Stomach (tissue), 9 donors: ENCODE results near the gene IL31RA. TPM values are rescaled to one million over a fixed set of nuclear protein-coding genes. Genes with fewer than 3 reads are reported as not detected.

ENCODE experiments used
- DNase-seq, 2 donors: peaks; one replicate each; pipeline versions ENCODE4 v3.0.0 to v3.0.0-alpha.2; 2013 to 2019
- H3K27ac ChIP-seq, 5 donors: fragments of 200-600 bp in 4 of 5; sonication (generic) in 4 of 5; one replicate each; pipeline ENCODE4 v1.5.1; 2013 to 2019; ENCODE audit warnings: mild to moderate bottlenecking in 1 of 5, moderate library complexity in 1 of 5
- H3K27me3 ChIP-seq, 3 donors: fragments of 200-600 bp; sonication (generic); one replicate each; pipeline ENCODE4 v1.5.1; 2017 to 2019; ENCODE audit warnings: mixed run types in 1 of 3
- H3K36me3 ChIP-seq, 4 donors: fragments of 200-600 bp; sonication (generic); 1 replicate in 3 of 4; 2 replicates in 1 of 4; pipeline ENCODE4 v1.5.1; 2016 to 2019
- H3K4me1 ChIP-seq, 4 donors: fragments of 200-600 bp; sonication (generic); one replicate each; pipeline ENCODE4 v1.5.1; 2016 to 2019
- H3K4me3 ChIP-seq, 4 donors: fragments of 200-600 bp; sonication (generic) in 3 of 4; one replicate each; pipeline ENCODE4 v1.5.1; 2016 to 2019; ENCODE audit warnings: mild to moderate bottlenecking in 1 of 4
- H3K9me3 ChIP-seq, 4 donors: fragments of 200-600 bp; sonication (generic); one replicate each; pipeline ENCODE4 v1.5.1; 2016 to 2019
- EP300 ChIP-seq: sonication (generic); formaldehyde crosslinking; IDR thresholded peaks from one replicate; pipeline ENCODE4 v1.6.1; 2017; ENCODE audit warnings: antibody characterized with exemption
- POLR2A ChIP-seq, 4 donors: fragments of 450-650 bp; IDR thresholded peaks; one replicate each; pipeline ENCODE4 v1.6.1; 2016; ENCODE audit warnings: antibody characterized with exemption in 4 of 4, control low read depth in 2 of 4, mild to moderate bottlenecking in 1 of 4, moderate library complexity in 1 of 4
- POLR2AphosphoS5 ChIP-seq, 3 donors: sonication (generic); formaldehyde crosslinking; IDR thresholded peaks; one replicate each; pipeline ENCODE4 v1.6.1; 2016; ENCODE audit warnings: antibody characterized with exemption in 3 of 3
- WGBS, 5 donors: extraction: QIAGEN DNeasy Blood & Tissue Kit in 3 of 5; methylation state at CpG; one replicate each; pipeline versions ENCODE4 v1.1.5 to v1.1.7; 2013 to 2018; 5-methylcytosine and 5-hydroxymethylcytosine counted together
- intact Hi-C: fragments of 100-400 bp; cut with DNase I; formaldehyde crosslinking; loops from one replicate; pipeline ENCODE4 v1.15.1; 2023; ENCODE audit warnings: low total_unique reads
- polyA plus RNA-seq, 3 donors: library from polyadenylated mRNA; stranded (reverse); fragments of 200-250 nt; gene quantifications; one replicate each; pipeline ENCODE4 v1.2.3, GENCODE V29; 2013
- total RNA-seq, 5 donors: library from RNA; depleted of rRNA; stranded (reverse); fragments of >200 nt; gene quantifications; one replicate each; pipeline versions ENCODE4 v1.1.0 to v1.2.3, GENCODE V29; 2014 to 2016
- TF ChIP-seq, protein P1 (sequence below), 7 experiments: fragments of 450-650 bp in 4 of 7; fragments of 200-600 bp in 3 of 7; sonication (generic) in 3 of 7; IDR thresholded peaks; one replicate each; pipeline ENCODE4 v1.5.1; 2016 to 2019; ENCODE audit warnings: antibody characterized with exemption in 7 of 7, control low read depth in 2 of 7, mild to moderate bottlenecking in 1 of 7
- donor health status: healthy with polysubstance abuse.
- donor health status: Bipolar disorder and iron deficiency.
- donor health status: healthy.

The IL31RA gene
- total and polyA plus RNA-seq, 8 donors = 0.18 to 1.3 TPM; not detected in 6

DNA sequence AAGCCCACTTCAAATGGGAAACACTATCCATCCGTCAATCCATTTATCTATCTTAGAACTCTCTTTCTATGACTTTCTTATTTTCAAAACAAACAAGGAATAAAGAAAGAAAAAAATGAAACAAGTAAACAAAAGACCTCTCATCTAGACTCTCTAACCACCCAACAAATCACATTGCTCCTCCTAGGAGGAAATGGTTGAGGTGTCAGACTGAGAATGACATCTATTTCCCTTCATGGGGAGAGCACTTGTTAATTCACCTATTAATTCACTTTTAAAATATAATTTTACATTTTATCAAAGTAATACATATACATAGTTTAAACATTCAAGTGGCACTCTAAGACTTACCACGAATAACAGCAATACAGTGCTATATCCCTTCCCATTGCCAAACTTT, 2.4 kb upstream of the IL31RA start:
- no peaks in the 10 kb centered on the region for H3K4me1 ChIP-seq
- H3K9me3 ChIP-seq = peaks cover 0 to 10% (median 0%) of the 10 kb centered on the region in 4 donors
- H3K4me3 ChIP-seq = no peak overlapping the region
- WGBS, 5 donors = 84 to 89% (median 85%) methylated on average over 2 of the region's 2 CpGs
- H3K27ac ChIP-seq = no peak overlapping the region
- no peaks in the 10 kb centered on the region for H3K36me3 ChIP-seq
- TF ChIP-seq POLR2A (IDR thresholded peaks at IDR 0.05) = no peak
- TF ChIP-seq, protein P1, sequence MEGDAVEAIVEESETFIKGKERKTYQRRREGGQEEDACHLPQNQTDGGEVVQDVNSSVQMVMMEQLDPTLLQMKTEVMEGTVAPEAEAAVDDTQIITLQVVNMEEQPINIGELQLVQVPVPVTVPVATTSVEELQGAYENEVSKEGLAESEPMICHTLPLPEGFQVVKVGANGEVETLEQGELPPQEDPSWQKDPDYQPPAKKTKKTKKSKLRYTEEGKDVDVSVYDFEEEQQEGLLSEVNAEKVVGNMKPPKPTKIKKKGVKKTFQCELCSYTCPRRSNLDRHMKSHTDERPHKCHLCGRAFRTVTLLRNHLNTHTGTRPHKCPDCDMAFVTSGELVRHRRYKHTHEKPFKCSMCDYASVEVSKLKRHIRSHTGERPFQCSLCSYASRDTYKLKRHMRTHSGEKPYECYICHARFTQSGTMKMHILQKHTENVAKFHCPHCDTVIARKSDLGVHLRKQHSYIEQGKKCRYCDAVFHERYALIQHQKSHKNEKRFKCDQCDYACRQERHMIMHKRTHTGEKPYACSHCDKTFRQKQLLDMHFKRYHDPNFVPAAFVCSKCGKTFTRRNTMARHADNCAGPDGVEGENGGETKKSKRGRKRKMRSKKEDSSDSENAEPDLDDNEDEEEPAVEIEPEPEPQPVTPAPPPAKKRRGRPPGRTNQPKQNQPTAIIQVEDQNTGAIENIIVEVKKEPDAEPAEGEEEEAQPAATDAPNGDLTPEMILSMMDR (IDR thresholded peaks at IDR 0.05) = no peak
- H3K27me3 ChIP-seq = no peaks in the 10 kb centered on the region
- intact Hi-C loops = no loop called here
- no peak for DNase-seq

DNA sequence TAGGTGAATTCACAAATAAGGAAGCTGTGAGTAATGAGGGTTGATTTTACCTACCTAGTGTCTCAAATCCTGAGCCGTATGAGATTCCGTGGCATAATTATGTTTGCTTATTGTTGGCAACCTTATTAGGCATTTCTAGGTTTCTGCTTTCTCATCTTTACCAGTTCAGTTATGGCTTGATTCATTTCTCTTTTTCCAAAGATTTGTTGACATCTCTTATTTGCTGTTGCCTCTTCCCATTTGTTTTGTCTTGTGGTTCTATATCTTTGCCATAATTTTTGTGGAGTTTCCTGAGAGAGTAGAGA, 470 bp downstream of the IL31RA start:
- Histone ChIP-seq H3K36me3 (no peaks in the 10 kb centered on the region), H3K27me3 (no peaks in the 10 kb centered on the region), H3K9me3 (no peaks in the 10 kb centered on the region), H3K27ac (no peak overlapping the region), H3K4me3 (no peak overlapping the region), H3K4me1 (no peaks in the 10 kb centered on the region)
- intact Hi-C loops = no loop called here
- TF ChIP-seq, protein P1 (IDR thresholded peaks at IDR 0.05) = no peak
- TF ChIP-seq POLR2AphosphoS5 (IDR thresholded peaks at IDR 0.05) (no peak), EP300 (no peak), POLR2A (IDR thresholded peaks at IDR 0.05) (no peak)
- DNase-seq = no peak
- 78 to 84% (median 82%) methylated on average over 2 of the region's 2 CpGs for WGBS, 5 donors

DNA sequence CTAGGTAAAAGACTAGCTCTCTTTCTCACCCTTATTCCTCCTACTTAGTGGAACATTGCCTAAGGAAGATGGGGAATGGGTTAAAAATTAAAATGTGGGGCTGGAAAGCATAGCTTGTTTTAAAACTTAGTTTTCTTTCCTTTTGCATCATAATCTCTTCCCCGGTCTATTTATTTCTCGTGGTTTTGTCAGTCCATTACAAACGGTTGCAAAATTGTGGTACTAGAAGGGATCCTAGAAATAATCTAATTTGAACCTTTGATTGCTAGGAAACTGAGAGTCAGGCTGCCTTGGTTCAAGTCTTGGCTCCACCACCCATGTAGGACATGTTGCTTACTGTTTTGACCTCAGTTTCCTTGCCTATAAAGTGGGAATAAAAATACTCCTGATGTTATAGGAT, 1.3 kb downstream of the IL31RA start:
- Histone ChIP-seq H3K4me3 (no peak overlapping the region), H3K36me3 (no peaks in the 10 kb centered on the region), H3K27me3 (no peaks in the 10 kb centered on the region), H3K4me1 (no peaks in the 10 kb centered on the region), H3K27ac (no peak overlapping the region), H3K9me3 (no peaks in the 10 kb centered on the region)
- DNase-seq = no peak
- 55 to 70% (median 59%) methylated on average over 3 of the region's 3 CpGs for WGBS, 5 donors
- TF ChIP-seq EP300 (no peak), POLR2AphosphoS5 (IDR thresholded peaks at IDR 0.05) (no peak), POLR2A (IDR thresholded peaks at IDR 0.05) (no peak)
- TF ChIP-seq, protein P1 (IDR thresholded peaks at IDR 0.05) = no peak
- intact Hi-C loops = no loop called here

DNA sequence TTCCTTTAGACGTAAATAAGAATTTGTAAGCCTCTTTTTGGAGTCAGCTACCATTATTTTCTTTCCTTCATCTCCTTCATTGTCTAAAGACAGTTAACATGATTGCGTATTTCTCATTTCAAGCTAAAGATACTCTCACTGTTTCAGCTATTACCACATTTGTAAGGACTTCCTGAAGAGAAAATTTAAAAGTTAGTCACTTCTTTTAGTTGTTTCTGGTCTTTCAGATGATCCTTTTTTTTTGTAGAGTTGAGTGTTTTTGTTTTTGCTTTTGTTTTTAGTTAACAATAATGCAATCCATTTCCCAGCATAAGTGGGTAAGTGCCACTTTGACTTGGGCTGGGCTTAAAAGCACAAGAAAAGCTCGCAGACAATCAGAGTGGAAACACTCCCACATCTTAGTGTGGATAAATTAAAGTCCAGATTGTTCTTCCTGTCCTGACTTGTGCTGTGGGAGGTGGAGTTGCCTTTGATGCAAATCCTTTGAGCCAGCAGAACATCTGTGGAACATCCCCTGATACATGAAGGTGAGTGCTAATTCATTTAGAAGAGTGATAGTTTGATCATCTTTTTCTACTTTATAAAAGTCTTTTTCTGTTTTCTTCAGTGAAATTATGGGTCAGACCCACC, 2.0 kb downstream of the IL31RA start:
- TF ChIP-seq EP300 (no peak), POLR2AphosphoS5 (IDR thresholded peaks at IDR 0.05) (no peak), POLR2A (IDR thresholded peaks at IDR 0.05) (no peak)
- TF ChIP-seq, protein P1 (IDR thresholded peaks at IDR 0.05) = no peak
- Histone ChIP-seq H3K36me3 (no peaks in the 10 kb centered on the region), H3K4me1 (no peaks in the 10 kb centered on the region), H3K27ac (no peak overlapping the region), H3K27me3 (no peaks in the 10 kb centered on the region), H3K4me3 (no peak overlapping the region), H3K9me3 (no peaks in the 10 kb centered on the region)
- WGBS, 5 donors = 65 to 79% (median 75%) methylated on average over 3 of the region's 3 CpGs
- intact Hi-C loops = no loop called here
- DNase-seq = no peak
